Heart left ventricle (tissue), 13 donors: ENCODE measurements around the gene CHST7.

Experiments
- CTCF ChIP-seq, 12 donors: fragments of 200-600 bp; sonication (generic) in 4 of 12; IDR thresholded peaks; one replicate each; pipeline versions ENCODE4 v1.5.0 to v1.8.0; 2018 to 2022; ENCODE audit warnings: antibody characterized with exemption in 12 of 12, mild to moderate bottlenecking in 5 of 12
- POLR2A ChIP-seq, 2 donors: fragments of 450-650 bp; IDR thresholded peaks; one replicate each; pipeline ENCODE4 v1.6.1; 2017; ENCODE audit warnings: antibody characterized with exemption in 2 of 2, mild to moderate bottlenecking in 2 of 2, moderate library complexity in 2 of 2
- donor health status: ischemic (EF 13 %, LVEDD 7.1; RV severe dilation, severe dysfunction).
- donor health status: DM: no; HTN: yes; CAD: no.
- donor health status: DM: no; HTN: no; CAD: no.
- donor health status: ischemic (EF 25% LVEDD 6.9; RV normal size, moderate dysfunction).
- donor health status: ischemic (EF 25% LVEDD 5.7; RV mildly dilated, moderate dysfunction).
- donor health status: ischemic (EF 35%, LVEDD 5.7; RV mildly dilated, moderate dysfunction).
- donor health status: nonischemic (EF 11% LVEDD 7.7; RV severe dilation, severe dysfunction).
- donor health status: DM: yes; HTN: yes; CAD: no.
- donor health status: PGD.
- donor health status: ischemic (EF 29% LVEDD 5.4; RV normal size, mild dysfunction).
- donor health status: nonischemic (EF 23%, LVEDD 6.1; RV moderate dilation, normal function).

- no peak for TF ChIP-seq POLR2A (IDR thresholded peaks at IDR 0.05)
- no peak for TF ChIP-seq CTCF (IDR thresholded peaks at IDR 0.05)
These were observed 3.9 kb upstream of the CHST7 start for GRCh38 chrX:46569621-46570020.
